Superior temporal gyrus (tissue), 1 donor: ENCODE results near the gene NLRP11.
"Not testable (repeated sequence)": the region's sequence is repeated elsewhere in the genome, so short reads cannot be mapped to it uniquely, and the experiment has no call there.

ENCODE experiments used
- DNase-seq: peaks from one replicate; pipeline ENCODE4 v3.0.0-alpha.2; 2016; ENCODE audit errors: extremely low spot score

The NLRP11 gene

DNA sequence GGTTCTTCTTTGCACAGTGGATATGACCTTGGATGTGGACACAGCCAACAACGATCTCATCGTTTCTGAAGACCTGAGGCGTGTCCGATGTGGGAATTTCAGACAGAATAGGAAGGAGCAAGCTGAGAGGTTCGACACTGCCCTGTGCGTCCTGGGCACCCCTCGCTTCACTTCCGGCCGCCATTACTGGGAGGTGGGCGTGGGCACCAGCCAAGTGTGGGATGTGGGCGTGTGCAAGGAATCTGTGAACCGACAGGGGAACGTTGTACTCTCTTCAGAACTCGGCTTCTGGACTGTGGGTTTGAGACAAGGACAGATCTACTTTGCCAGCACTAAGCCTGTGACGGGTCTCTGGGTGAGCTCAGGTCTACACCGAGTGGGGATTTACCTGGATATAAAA is 53.5 kb downstream of the NLRP11 start:
- no peak for DNase-seq

DNA sequence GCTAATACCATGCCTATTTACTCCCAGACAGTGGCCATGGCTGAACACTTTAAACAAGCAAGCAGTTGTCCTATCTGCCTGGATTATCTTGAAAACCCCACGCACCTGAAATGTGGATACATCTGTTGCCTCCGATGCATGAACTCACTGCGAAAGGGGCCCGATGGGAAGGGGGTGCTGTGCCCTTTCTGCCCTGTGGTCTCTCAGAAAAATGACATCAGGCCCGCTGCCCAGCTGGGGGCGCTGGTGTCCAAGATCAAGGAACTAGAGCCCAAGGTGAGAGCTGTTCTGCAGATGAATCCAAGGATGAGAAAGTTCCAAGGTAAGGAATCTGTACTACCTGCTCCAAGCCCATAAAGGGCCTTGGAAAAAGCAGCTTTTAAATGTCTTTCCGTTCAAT is 54.3 kb downstream of the NLRP11 start:
- DNase-seq: no peak

DNA sequence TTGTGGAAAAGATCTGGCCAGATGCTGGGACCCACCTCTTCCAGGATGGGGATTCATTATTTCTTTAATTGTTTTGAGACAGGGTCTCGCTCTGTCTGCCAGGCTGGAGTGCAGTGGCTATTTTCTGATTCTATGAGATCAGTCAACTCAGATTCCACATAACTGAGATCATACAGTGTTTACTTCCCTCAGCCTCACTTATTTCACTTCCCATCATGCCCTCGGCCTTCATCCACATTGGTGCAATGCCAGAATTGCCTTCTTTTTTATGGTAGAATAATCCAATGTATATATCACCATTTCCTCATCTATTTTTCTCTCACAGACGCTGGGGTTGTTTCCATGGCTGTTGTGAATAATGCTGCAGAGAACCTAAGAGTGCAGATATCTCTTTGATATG is 62.2 kb downstream of the NLRP11 start:
- not testable (repeated sequence) for DNase-seq

GRCh38 chr19:55768818-55769217 is 63.0 kb downstream of the NLRP11 start, which contains the start of gene RFPL4AL1:
Gene RFPL4AL1 (plus strand): TSS chr19:55769118. CDS start chr19:55771805, 2,687 bp downstream.
- not testable (repeated sequence) for DNase-seq

DNA sequence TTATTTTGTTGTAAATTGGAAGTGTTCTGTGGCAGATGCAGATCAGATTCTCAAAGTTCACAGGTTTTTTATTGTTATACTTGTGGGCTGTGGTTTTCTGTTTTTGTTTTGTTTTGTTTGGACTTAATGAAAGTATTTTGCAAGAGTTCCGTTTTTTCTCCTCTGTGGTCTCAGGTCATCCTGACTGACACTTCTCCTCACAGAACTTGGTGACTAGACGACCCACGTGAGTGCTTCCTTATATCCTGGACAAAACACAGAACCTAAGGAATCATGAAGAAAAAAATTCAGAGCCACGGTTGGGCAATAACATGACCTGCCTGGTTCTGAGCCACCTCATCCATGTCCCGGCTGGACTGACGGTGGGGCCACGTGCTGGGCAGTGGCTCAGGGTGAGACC is 65.3 kb downstream of the NLRP11 start:
- no peak for DNase-seq

DNA sequence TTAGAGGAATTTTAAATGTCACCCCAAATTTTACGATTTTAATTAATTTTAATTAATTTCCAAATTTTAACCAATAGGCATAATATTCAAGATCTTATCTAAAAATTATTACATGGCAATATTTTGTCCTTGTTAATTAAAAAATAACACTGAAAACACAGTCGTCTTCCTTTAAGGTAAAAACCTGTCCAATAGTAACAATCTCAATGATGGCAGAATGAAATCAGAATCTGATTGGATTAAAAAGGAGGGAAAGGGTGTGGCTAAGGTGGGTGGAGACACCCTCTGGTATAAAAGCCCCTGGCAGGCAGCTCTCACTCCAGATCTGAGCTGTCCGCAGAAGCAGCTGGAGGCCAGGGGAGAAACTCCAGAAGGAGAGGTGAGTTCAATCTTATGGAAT is 73.0 kb downstream of the NLRP11 start, which contains the start of gene RFPL4A:
RFPL4A (plus strand) TSS at position 301 of the 400 bp plus-strand sequence. CDS start 2,704 bp downstream, outside the sequence.
- not testable (repeated sequence) for DNase-seq

- not testable (repeated sequence) for DNase-seq
Measured at GRCh38 chr19:55756808-55757207, 75.0 kb downstream of the NLRP11 start.

DNA sequence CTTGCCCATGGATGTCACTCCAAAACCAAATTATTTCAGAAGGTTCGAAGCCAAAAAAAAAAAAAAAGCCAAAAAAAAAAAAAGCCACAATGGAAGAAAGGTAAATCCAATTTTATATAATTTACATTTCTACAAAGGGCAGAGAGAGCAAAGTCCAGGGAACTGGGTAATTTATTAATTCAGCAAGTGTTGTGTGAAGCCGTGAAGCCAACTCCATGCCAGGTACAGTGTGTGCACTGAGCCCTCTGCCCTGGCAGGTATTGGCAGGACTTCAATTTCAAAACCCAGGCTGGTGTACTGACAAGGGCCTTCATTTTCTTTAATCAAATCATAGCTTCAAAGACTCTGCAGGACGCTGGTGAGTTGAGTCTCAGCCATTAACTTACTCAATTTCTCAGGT is 78.4 kb downstream of the NLRP11 start:
- DNase-seq: no peak

- no peak for DNase-seq
Measured at GRCh38 chr19:55750715-55751114, 81.1 kb downstream of the NLRP11 start.

DNA sequence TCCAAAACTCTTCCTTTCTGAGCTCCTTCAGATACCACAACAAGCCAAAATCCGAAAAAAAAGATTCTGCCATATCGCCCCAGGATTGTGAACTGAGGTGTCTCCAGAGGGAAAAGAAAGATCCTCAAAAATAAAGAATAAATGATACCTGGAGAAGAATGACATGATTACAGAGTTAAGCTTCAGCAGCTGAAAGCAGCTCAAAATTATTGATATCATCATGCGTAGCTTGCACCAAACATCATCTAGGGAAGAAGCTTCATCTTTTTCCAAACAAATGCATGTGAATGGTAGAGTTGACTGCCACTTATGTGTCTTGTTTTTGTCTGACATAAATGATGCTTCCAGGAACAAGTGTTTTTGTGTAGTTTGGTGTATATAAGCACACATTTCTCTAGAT is 93.5 kb downstream of the NLRP11 start, which contains the start of gene NLRP9:
NLRP9 (minus strand) TSS at position 101 of the 400 bp plus-strand sequence; CDS start at position 73, 28 bp downstream.
- no peak for DNase-seq
